Ishikawa (cell line): ENCODE measurements around the gene SCD5.

Experiments
- CEBPB ChIP-seq: IDR thresholded peaks from 2 replicates; pipeline ENCODE4 v1.6.1; 2012
- CREB1 ChIP-seq: IDR thresholded peaks from 2 replicates; pipeline ENCODE4 v1.6.1; 2012; ENCODE audit warnings: low read depth
- EGR1 ChIP-seq: IDR thresholded peaks from 2 replicates; pipeline ENCODE4 v1.6.1; 2012
- EP300 ChIP-seq: IDR thresholded peaks from 2 replicates; pipeline ENCODE4 v1.6.1; 2012; ENCODE audit warnings: borderline replicate concordance
- RAD21 ChIP-seq: IDR thresholded peaks from 2 replicates; pipeline ENCODE4 v1.6.1; 2012; ENCODE audit warnings: low read depth
- YY1 ChIP-seq: IDR thresholded peaks from 2 replicates; pipeline ENCODE4 v1.6.1; 2012; ENCODE audit warnings: low read depth
- ZBTB7A ChIP-seq: IDR thresholded peaks from 2 replicates; pipeline ENCODE4 v1.6.1; 2012; ENCODE audit warnings: low read depth
- TF ChIP-seq, protein P1 (sequence below): IDR thresholded peaks from 2 replicates; pipeline ENCODE4 v1.6.1; 2012
- TF ChIP-seq, protein P2 (sequence below): IDR thresholded peaks from 2 replicates; pipeline ENCODE4 v1.6.1; 2012; ENCODE audit warnings: low read depth, mild to moderate bottlenecking

- no peak for TF ChIP-seq EGR1
- TF ChIP-seq RAD21 = no peak
- no peak for TF ChIP-seq CREB1
- no peak for TF ChIP-seq YY1
- no peak for TF ChIP-seq EP300
- TF ChIP-seq CEBPB = no peak
- TF ChIP-seq, protein P1, sequence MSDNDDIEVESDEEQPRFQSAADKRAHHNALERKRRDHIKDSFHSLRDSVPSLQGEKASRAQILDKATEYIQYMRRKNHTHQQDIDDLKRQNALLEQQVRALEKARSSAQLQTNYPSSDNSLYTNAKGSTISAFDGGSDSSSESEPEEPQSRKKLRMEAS = no peak
- TF ChIP-seq ZBTB7A = no peak
- TF ChIP-seq, protein P2, sequence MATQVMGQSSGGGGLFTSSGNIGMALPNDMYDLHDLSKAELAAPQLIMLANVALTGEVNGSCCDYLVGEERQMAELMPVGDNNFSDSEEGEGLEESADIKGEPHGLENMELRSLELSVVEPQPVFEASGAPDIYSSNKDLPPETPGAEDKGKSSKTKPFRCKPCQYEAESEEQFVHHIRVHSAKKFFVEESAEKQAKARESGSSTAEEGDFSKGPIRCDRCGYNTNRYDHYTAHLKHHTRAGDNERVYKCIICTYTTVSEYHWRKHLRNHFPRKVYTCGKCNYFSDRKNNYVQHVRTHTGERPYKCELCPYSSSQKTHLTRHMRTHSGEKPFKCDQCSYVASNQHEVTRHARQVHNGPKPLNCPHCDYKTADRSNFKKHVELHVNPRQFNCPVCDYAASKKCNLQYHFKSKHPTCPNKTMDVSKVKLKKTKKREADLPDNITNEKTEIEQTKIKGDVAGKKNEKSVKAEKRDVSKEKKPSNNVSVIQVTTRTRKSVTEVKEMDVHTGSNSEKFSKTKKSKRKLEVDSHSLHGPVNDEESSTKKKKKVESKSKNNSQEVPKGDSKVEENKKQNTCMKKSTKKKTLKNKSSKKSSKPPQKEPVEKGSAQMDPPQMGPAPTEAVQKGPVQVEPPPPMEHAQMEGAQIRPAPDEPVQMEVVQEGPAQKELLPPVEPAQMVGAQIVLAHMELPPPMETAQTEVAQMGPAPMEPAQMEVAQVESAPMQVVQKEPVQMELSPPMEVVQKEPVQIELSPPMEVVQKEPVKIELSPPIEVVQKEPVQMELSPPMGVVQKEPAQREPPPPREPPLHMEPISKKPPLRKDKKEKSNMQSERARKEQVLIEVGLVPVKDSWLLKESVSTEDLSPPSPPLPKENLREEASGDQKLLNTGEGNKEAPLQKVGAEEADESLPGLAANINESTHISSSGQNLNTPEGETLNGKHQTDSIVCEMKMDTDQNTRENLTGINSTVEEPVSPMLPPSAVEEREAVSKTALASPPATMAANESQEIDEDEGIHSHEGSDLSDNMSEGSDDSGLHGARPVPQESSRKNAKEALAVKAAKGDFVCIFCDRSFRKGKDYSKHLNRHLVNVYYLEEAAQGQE = no peak
Observed at GRCh38 chr4:82711158-82711785, 87.3 kb downstream of the SCD5 start.
